ENCODE measurements around the gene ACOT9.
"Not testable (repeated sequence)": the region's sequence is repeated elsewhere in the genome, so short reads cannot be mapped to it uniquely, and the experiment has no call there.

Gene ACOT9

GRCh38 chrX:23666282-23666681 is 76.8 kb downstream of the ACOT9 start:
- H3K4me3 ChIP-seq (ENCODE audit: low read depth, low read length) = no peak overlapping the region
- TF ChIP-seq, protein P1, sequence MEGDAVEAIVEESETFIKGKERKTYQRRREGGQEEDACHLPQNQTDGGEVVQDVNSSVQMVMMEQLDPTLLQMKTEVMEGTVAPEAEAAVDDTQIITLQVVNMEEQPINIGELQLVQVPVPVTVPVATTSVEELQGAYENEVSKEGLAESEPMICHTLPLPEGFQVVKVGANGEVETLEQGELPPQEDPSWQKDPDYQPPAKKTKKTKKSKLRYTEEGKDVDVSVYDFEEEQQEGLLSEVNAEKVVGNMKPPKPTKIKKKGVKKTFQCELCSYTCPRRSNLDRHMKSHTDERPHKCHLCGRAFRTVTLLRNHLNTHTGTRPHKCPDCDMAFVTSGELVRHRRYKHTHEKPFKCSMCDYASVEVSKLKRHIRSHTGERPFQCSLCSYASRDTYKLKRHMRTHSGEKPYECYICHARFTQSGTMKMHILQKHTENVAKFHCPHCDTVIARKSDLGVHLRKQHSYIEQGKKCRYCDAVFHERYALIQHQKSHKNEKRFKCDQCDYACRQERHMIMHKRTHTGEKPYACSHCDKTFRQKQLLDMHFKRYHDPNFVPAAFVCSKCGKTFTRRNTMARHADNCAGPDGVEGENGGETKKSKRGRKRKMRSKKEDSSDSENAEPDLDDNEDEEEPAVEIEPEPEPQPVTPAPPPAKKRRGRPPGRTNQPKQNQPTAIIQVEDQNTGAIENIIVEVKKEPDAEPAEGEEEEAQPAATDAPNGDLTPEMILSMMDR (IDR thresholded peaks at IDR 0.05; ENCODE audit: borderline replicate concordance, insufficient read depth, low read depth, low read length) = no peak

DNA sequence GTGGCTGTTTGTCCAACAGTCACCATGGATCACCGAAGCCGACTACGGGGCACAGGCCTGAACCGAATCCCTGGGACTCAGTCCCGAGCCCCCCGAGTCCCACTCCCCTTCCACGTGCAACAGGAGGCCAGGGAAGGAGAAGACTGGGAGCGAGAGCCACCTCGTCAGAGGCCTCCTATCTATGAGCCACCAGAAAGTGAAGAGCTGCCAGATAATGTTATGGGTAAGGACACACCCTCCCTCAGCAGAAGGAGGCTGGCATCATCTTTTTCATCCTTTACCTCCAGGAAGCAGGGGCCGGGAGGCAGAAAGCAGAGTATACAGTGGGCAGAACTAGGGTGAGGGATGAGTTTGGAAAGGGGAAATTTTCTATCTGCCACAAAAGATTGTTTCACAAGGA is 78.6 kb downstream of the ACOT9 start:
- TF ChIP-seq, protein P1 (IDR thresholded peaks at IDR 0.05; ENCODE audit: borderline replicate concordance, insufficient read depth, low read depth, low read length) = no peak
- no peak overlapping the region for H3K4me3 ChIP-seq (ENCODE audit: low read depth, low read length)

GRCh38 chrX:23662853-23663252 is 80.2 kb downstream of the ACOT9 start:
- TF ChIP-seq, protein P1 (IDR thresholded peaks at IDR 0.05; ENCODE audit: borderline replicate concordance, insufficient read depth, low read depth, low read length) = no peak
- no peak overlapping the region for H3K4me3 ChIP-seq (ENCODE audit: low read depth, low read length)

DNA sequence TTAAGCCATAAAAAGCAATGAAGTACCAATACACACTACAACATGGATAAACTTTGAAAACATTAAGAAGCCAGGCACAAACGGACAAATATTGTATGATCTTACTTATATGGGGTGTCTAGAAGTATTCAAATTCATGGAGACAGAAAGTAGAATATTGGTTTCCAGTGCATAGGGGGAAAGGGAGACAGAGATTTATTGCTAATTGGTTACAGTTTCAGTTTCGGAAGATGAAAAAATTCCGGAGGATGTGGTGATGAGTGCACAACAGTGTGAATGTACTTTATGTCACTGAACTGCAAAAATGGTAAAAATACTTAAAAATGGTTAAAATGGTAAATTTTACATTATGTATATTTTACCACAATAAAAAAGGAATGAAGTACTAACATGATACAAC is 80.9 kb downstream of the ACOT9 start:
- TF ChIP-seq, protein P1 (IDR thresholded peaks at IDR 0.05; ENCODE audit: borderline replicate concordance, insufficient read depth, low read depth, low read length) = no peak
- H3K4me3 ChIP-seq (ENCODE audit: low read depth, low read length) = no peak overlapping the region

DNA sequence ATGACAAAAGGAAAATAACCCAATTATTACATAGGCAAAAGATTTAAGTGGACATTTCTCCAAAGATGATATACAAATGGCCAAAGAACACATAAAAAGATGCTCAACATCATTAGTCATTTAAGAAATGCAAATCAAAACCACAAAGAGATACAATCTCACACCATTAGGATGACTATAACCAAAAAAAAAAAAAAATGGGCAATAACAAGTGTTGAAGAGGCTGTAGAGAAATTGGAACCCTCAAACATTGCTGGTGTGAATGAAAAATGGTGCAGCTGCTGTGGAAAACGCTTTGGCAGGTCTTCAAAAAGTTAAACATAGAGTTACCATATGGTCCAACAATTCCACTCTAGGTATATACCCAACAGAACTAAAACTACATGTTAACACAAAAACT is 81.4 kb downstream of the ACOT9 start:
- H3K4me3 ChIP-seq (ENCODE audit: low read depth, low read length) = no peak overlapping the region
- TF ChIP-seq, protein P1 (IDR thresholded peaks at IDR 0.05; ENCODE audit: borderline replicate concordance, insufficient read depth, low read depth, low read length) = no peak

DNA sequence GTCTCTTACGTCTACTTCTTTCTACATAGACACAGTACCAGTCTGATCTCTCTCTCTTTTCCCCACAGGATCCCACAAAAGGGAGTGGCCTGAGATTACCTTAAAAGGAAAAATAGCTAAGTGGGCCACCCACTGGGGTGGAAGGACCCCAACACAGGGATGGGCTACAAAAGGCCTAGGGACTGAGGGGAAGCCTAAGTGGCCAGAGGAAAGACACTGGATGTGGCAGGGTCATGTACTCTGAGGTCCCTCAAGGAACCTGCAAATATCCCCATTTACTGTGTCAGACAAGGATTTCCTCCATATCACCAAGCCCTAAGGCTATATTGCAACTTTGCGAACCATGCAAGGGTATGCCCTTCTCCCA is 82.3 kb downstream of the ACOT9 start:
- H3K4me3 ChIP-seq (ENCODE audit: low read depth, low read length) = no peak overlapping the region

DNA sequence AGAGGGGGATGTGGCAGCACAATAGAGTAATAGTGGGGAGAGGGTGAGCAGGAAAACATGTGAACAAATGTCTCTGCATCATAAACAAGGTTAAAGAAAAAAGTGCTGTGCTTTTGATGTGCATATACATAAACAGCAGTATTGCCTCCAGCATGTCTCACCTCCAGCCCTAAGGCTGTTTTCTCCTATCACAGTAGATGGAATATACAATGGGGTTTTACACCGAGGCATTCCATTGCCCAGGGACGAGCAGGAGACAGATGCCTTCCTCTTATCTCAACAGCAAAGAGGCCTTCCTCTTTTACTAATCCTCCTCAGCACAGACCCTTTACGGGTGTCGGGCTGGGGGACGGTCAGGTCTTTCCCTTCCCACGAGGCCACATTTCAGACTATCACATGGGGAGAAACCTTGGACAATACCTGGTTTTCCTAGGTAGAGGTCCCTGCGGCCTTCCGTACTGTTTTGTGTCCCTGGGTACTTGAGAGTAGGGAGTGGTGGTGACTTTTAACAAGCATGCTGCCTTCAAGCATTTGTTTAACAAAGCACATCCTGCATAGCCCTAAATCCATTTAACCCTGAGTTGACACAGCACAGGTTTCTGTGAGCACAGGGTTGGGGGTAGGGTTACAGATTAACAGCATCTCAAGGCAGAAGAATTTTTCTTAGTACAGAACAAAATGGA is 82.9 kb downstream of the ACOT9 start:
- not testable (repeated sequence) for H3K4me3 ChIP-seq (ENCODE audit: low read depth, low read length)

More for the DNA sequence above, 82.3 kb downstream of the ACOT9 start:
- TF ChIP-seq, protein P1 (IDR thresholded peaks at IDR 0.05; ENCODE audit: borderline replicate concordance, insufficient read depth, low read depth, low read length) = no peak
